HepG2 (cell line): ENCODE data around the gene HADH. TPM values are rescaled to one million over a fixed set of nuclear protein-coding genes. Genes with fewer than 3 reads are reported as not detected.

Experiments used
- ATAC-seq: fragments of 200-7000 bp; cut with Tn5 transposase; 3 replicates; pipeline ENCODE4 v1.9.1; 2020; ENCODE audit warnings: mild to moderate bottlenecking, moderate library complexity
- BruUV-seq: library from RNA; stranded (reverse); fragments of 400-500 nt; replicated peaks from 2 replicates; lab custom pipeline; 2021; lab: Mats Ljungman, UMichigan
- CTCF ChIA-PET: fragments of 300-600 bp; formaldehyde crosslinking; extraction: SDS; loops from one replicate; lab custom pipeline; 2021; ENCODE audit warnings: low total read pairs, inconsistent platforms, low intra/inter-chr PET ratio; lab: Yijun Ruan, JAX
- POLR2A ChIA-PET: fragments of 350-600 bp; sonication (Branson Sonifier 250); formaldehyde crosslinking; loops from one replicate; lab custom pipeline; 2020; ENCODE audit warnings: antibody characterized with exemption, inconsistent platforms; lab: Yijun Ruan, JAX
- DNase-seq: peaks from one replicate; pipeline ENCODE4 v3.0.0-alpha.2; 2015; ENCODE audit warnings: low spot score
- FAIRE-seq: peaks from 3 replicates; lab custom pipeline; 2011; peaks lifted over from hg19 to GRCh38; lab: Jason Lieb, UNC
- H2AFZ ChIP-seq: one replicate; pipeline ENCODE4 v1.6.1; 2011; ENCODE audit warnings: low read length, inconsistent platforms
- H3K27ac ChIP-seq: fragments of 300-600 bp; 3 replicates; pipeline ENCODE4 v1.8.0; 2011; ENCODE audit warnings: mixed run types, mild to moderate bottlenecking, mixed read lengths, low read length, inconsistent platforms; ENCODE audit not compliant: insufficient read depth; ENCODE audit errors: extremely low read length
- H3K27me3 ChIP-seq, 2 experiments: fragments of 200-600 bp in 1 of 2; 2 replicates in 1 of 2; 3 replicates in 1 of 2; pipeline versions ENCODE4 v1.6.0 to v1.8.0; 2011; ENCODE audit warnings: low read length in 2 of 2, mild to moderate bottlenecking in 2 of 2, moderate library complexity in 2 of 2, inconsistent platforms in 1 of 2; ENCODE audit not compliant: insufficient read depth in 2 of 2, control insufficient read depth in 1 of 2
- H3K36me3 ChIP-seq, 2 experiments: fragments of 200-600 bp in 1 of 2; replicated peaks in 1 of 2; 2 replicates in 1 of 2; 3 replicates in 1 of 2; pipeline versions ENCODE4 v1.5.1 to v1.8.0; 2011; ENCODE audit warnings: low read length in 2 of 2, inconsistent platforms in 1 of 2; ENCODE audit not compliant: insufficient read depth in 2 of 2, control insufficient read depth in 1 of 2
- H3K4me1 ChIP-seq: 2 replicates; pipeline ENCODE4 v1.5.1; 2012; ENCODE audit warnings: low read length, inconsistent platforms; ENCODE audit not compliant: insufficient read depth
- H3K4me2 ChIP-seq: 2 replicates; pipeline ENCODE4 v1.6.0; 2011; ENCODE audit warnings: low read depth, low read length, inconsistent platforms
- H3K4me3 ChIP-seq, 3 experiments: fragments of 200-600 bp in 1 of 3; sonication (generic), shearing (Covaris generic) in 1 of 3; replicated peaks in 1 of 3; 2 replicates each; pipeline ENCODE4 v1.5.1; 2011 to 2016; ENCODE audit warnings: low read length in 3 of 3, inconsistent platforms in 2 of 3, low read depth in 2 of 3, mild to moderate bottlenecking in 2 of 3, control low read depth in 1 of 3, mixed read lengths in 1 of 3; ENCODE audit not compliant: insufficient read depth in 1 of 3
- H3K79me2 ChIP-seq: one replicate; pipeline ENCODE4 v1.6.1; 2011; ENCODE audit warnings: low read length, inconsistent platforms; ENCODE audit not compliant: insufficient read depth
- H3K9ac ChIP-seq: 2 replicates; pipeline ENCODE4 v1.6.0; 2011; ENCODE audit warnings: mild to moderate bottlenecking, low read depth, low read length, inconsistent platforms; ENCODE audit not compliant: insufficient read depth
- H3K9me3 ChIP-seq: 2 replicates; pipeline ENCODE4 v1.5.1; 2012; ENCODE audit warnings: mild to moderate bottlenecking, low read length
- H4K20me1 ChIP-seq: 2 replicates; pipeline ENCODE4 v1.6.0; 2011; ENCODE audit warnings: inconsistent platforms, mild to moderate bottlenecking, low read length, moderate library complexity; ENCODE audit not compliant: insufficient read depth
- MNT ChIP-seq: fragments of 450-650 bp; IDR thresholded peaks from 2 replicates; pipeline ENCODE4 v1.6.1; 2016
- MTF1 ChIP-seq: sonication (generic); formaldehyde crosslinking; IDR thresholded peaks from 2 replicates; pipeline ENCODE4 v1.5.0; 2020; ENCODE audit warnings: missing genetic modification reagents
- PCBP1 ChIP-seq: fragments of 200-400 bp; formaldehyde crosslinking; IDR thresholded peaks from 2 replicates; pipeline ENCODE4 v1.6.1; 2017; ENCODE audit warnings: mild to moderate bottlenecking, low read depth, low read length, borderline replicate concordance
- PTBP1 ChIP-seq: fragments of 200-400 bp; formaldehyde crosslinking; IDR thresholded peaks from 2 replicates; pipeline ENCODE4 v1.6.1; 2018; ENCODE audit warnings: low read length, low read depth; ENCODE audit not compliant: poor library complexity, severe bottlenecking
- SIX1 ChIP-seq: sonication (generic); formaldehyde crosslinking; IDR thresholded peaks from 2 replicates; pipeline ENCODE4 v1.4.0; 2020; ENCODE audit warnings: missing genetic modification reagents, borderline replicate concordance
- SMARCC2 ChIP-seq: fragments of 450-650 bp; IDR thresholded peaks from 2 replicates; pipeline ENCODE4 v1.6.1; 2017; ENCODE audit warnings: antibody characterized with exemption, mild to moderate bottlenecking
- ZNF337 ChIP-seq: sonication (generic); formaldehyde crosslinking; IDR thresholded peaks from 2 replicates; pipeline ENCODE4 v1.5.1; 2020; ENCODE audit warnings: missing genetic modification reagents, low read depth, mild to moderate bottlenecking, borderline replicate concordance
- WGBS: methylation state at CpG from one replicate; pipeline ENCODE4 v1.1.6; 2017; ENCODE audit warnings: low lambda C conversion rate; 5-methylcytosine and 5-hydroxymethylcytosine counted together
- in situ Hi-C: cut with HindIII; loops from 2 replicates; pipeline ENCODE4 v1.10.0; 2017; ENCODE audit warnings: low pct_unique_long_range_greater_than_20kb; ENCODE audit not compliant: extremely low pct_ligation_motif_present
- intact Hi-C: fragments of 100-400 bp; cut with micrococcal nuclease; formaldehyde crosslinking; loops from one replicate; pipeline ENCODE4 v1.10.0; 2022; ENCODE audit not compliant: unreplicated experiment
- polyA plus RNA-seq, 8 experiments: library from polyadenylated mRNA; depleted of rRNA in 3 of 8; stranded (reverse) in 7 of 8; unstranded in 1 of 8; fragments of >200 nt; fragmentation: Illumina TruSeq in 4 of 8; extraction: Trizol in 4 of 8; gene quantifications; 2 replicates each; pipeline versions ENCODE4 v1.2.1 to v1.2.3, GENCODE V29; 2011 to 2016; ENCODE audit warnings: low read depth in 4 of 8, missing spikeins in 1 of 8, mixed read lengths in 1 of 8; ENCODE audit not compliant: insufficient read depth in 1 of 8
- total RNA-seq, 5 experiments: library from RNA; depleted of rRNA; stranded (reverse); fragments of >200 nt; fragmentation: Illumina TruSeq; extraction: Trizol; gene quantifications; 2 replicates each; pipeline ENCODE4 v1.2.3, GENCODE V29; 2016; ENCODE audit warnings: low read depth in 1 of 5
- TF ChIP-seq, protein P1 (sequence below): sonication (generic); formaldehyde crosslinking; IDR thresholded peaks from 2 replicates; pipeline ENCODE4 v1.4.0; 2020; ENCODE audit warnings: missing genetic modification reagents, borderline replicate concordance

The HADH gene
- total and polyA plus RNA-seq, 2 of the 13 experiments (the other 11 are each of a cell fraction or from before 2014, with no cell fraction given): 29.6 to 33.9 TPM

DNA sequence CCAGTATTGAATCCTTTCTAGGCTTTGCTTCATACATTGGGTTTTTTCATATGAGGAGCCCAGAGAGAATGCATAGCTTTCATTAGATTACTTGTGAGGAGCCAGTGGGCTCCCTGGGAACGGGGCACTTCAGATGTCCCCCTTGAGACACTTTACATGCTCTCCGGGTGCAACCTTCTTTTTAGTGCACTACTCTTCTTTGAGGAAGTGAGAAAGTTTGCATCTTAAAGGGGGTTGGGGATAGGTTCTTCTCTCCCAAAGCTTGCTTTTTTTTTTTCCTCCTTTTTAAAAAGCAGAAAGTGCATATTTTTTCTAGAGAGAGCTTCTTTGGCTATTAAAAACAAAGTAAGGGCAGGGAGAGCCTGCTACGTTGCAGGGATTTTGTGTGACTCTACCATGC, 4.3 kb downstream of the HADH start:
- no peak overlapping the region for H3K4me3 ChIP-seq
- DNase-seq (no peak), ATAC-seq (no peak)
- 89% methylated on average over 3 of the region's 3 CpGs for WGBS
- CTCF ChIA-PET: no interaction called here
- H3K79me2 ChIP-seq: peaks cover 58% of the 10 kb centered on the region
- H3K27ac ChIP-seq: no peak overlapping the region
- H3K27me3 ChIP-seq: no peaks in the 10 kb centered on the region
- H3K4me1 ChIP-seq: peaks cover 53% of the 10 kb centered on the region
- no peak for TF ChIP-seq ZNF337 (CRISPR knock-in tag)
- no peak for TF ChIP-seq SMARCC2
- TF ChIP-seq PTBP1: no peak
- TF ChIP-seq MNT: no peak
- no peak for TF ChIP-seq PCBP1
- TF ChIP-seq, all 625 proteins: peak for 0
- POLR2A ChIA-PET: no interaction called here
- Histone ChIP-seq H3K4me2 (no peak overlapping the region), H3K9me3 (no peaks in the 10 kb centered on the region), H2AFZ (no peak overlapping the region), H3K9ac (no peak overlapping the region), H3K36me3 (no peaks in the 10 kb centered on the region; a peak in 1 of 5 replicates), H4K20me1 (no peaks in the 10 kb centered on the region; the same call in 1 of the 2 replicates)
- intact Hi-C loops (no loop called here), in situ Hi-C loops (no loop called here)
- FAIRE-seq: no peak
- BruUV-seq: no TSS peak

GRCh38 chr4:107994894-107995293, 5.2 kb downstream of the HADH start:
- no TSS peak for BruUV-seq
- Histone ChIP-seq H3K79me2 (peaks cover 57% of the 10 kb centered on the region), H3K36me3 (peaks cover 0 to 2% of the 10 kb centered on the region in 2 experiments; a peak in 1 of 5 replicates), H3K4me3 (no peak overlapping the region), H3K4me1 (peaks cover 49% of the 10 kb centered on the region), H4K20me1 (no peaks in the 10 kb centered on the region; the same call in 1 of the 2 replicates), H3K4me2 (no peak overlapping the region)
- FAIRE-seq (no peak), DNase-seq (no peak), ATAC-seq (no peak)
- POLR2A ChIA-PET: no interaction called here
- TF ChIP-seq, protein P1, sequence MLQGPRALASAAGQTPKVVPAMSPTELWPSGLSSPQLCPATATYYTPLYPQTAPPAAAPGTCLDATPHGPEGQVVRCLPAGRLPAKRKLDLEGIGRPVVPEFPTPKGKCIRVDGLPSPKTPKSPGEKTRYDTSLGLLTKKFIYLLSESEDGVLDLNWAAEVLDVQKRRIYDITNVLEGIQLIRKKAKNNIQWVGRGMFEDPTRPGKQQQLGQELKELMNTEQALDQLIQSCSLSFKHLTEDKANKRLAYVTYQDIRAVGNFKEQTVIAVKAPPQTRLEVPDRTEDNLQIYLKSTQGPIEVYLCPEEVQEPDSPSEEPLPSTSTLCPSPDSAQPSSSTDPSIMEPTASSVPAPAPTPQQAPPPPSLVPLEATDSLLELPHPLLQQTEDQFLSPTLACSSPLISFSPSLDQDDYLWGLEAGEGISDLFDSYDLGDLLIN (CRISPR knock-in tag): no peak
- TF ChIP-seq MTF1 (no peak), SIX1 (CRISPR knock-in tag) (no peak)
- TF ChIP-seq, all 625 proteins: peak for 0
- Histone ChIP-seq H3K9ac (no peak overlapping the region), H3K27ac (no peak overlapping the region), H3K9me3 (no peaks in the 10 kb centered on the region), H2AFZ (no peak overlapping the region), H3K27me3 (no peaks in the 10 kb centered on the region)
- CTCF ChIA-PET: no interaction called here
- in situ Hi-C loops: no loop called here
- intact Hi-C loops: no loop called here
